IMR-90 (cell line): ENCODE data around the gene NEK2. TPM values are rescaled to one million over a fixed set of nuclear protein-coding genes. Genes with fewer than 3 reads are reported as not detected.

ENCODE experiments used
- ATAC-seq: fragments of 200-7000 bp; cut with Tn5 transposase; 2 replicates; pipeline ENCODE4 v1.9.1; 2020; ENCODE audit warnings: low read depth, mild to moderate bottlenecking, moderate library complexity
- BruUV-seq: library from RNA; stranded (reverse); fragments of 400-500 nt; replicated peaks from 2 replicates; lab custom pipeline; 2021; lab: Mats Ljungman, UMichigan
- CTCF ChIA-PET: fragments of 300-600 bp; formaldehyde crosslinking; extraction: SDS; loops from one replicate; lab custom pipeline; 2021; ENCODE audit warnings: antibody characterized with exemption; lab: Yijun Ruan, JAX
- POLR2A ChIA-PET: fragments of 300-600 bp; sonication (Branson Sonifier 250); formaldehyde crosslinking; loops from one replicate; lab custom pipeline; 2022; ENCODE audit warnings: antibody characterized with exemption; ENCODE audit not compliant: unreplicated experiment; lab: Charles Lee
- DNase-seq: peaks from one replicate; pipeline ENCODE4 v3.0.0; 2013
- H2AFZ ChIP-seq: replicated peaks from 2 replicates; pipeline ENCODE3; 2013; ENCODE audit warnings: low read length, mild to moderate bottlenecking; ENCODE audit not compliant: poor library complexity
- H2AK5ac ChIP-seq: 2 replicates; pipeline ENCODE4 v1.6.1; 2013; ENCODE audit warnings: low read depth, low read length, inconsistent platforms
- H2AK9ac ChIP-seq: replicated peaks from 2 replicates; pipeline ENCODE3; 2013; ENCODE audit warnings: mild to moderate bottlenecking, low read depth, low read length, moderate library complexity; ENCODE audit not compliant: poor library complexity
- H2BK120ac ChIP-seq: 2 replicates; pipeline ENCODE4 v1.6.1; 2013; ENCODE audit warnings: low read depth, low read length, inconsistent platforms
- H2BK15ac ChIP-seq: 3 replicates; pipeline ENCODE4 v1.6.1; 2013; ENCODE audit warnings: low read depth, low read length, inconsistent platforms
- H2BK20ac ChIP-seq: 2 replicates; pipeline ENCODE4 v1.6.1; 2013; ENCODE audit warnings: low read depth, mild to moderate bottlenecking, inconsistent platforms, low read length, moderate library complexity
- H2BK5ac ChIP-seq: 2 replicates; pipeline ENCODE4 v1.6.1; 2013; ENCODE audit warnings: mild to moderate bottlenecking, low read depth, low read length, inconsistent platforms; ENCODE audit not compliant: poor library complexity, severe bottlenecking
- H3K14ac ChIP-seq: replicated peaks from 2 replicates; pipeline ENCODE4 v1.6.1; 2013; ENCODE audit warnings: low read depth, low read length, inconsistent platforms
- H3K18ac ChIP-seq: 2 replicates; pipeline ENCODE4 v1.6.1; 2013; ENCODE audit warnings: low read depth, low read length, control low read depth
- H3K23ac ChIP-seq: 2 replicates; pipeline ENCODE4 v1.6.1; 2013; ENCODE audit warnings: low read depth, low read length, inconsistent platforms
- H3K27ac ChIP-seq: 2 replicates; pipeline ENCODE4 v1.5.1; 2013; ENCODE audit warnings: mild to moderate bottlenecking, control low read depth, low read length; ENCODE audit not compliant: insufficient read depth
- H3K27me3 ChIP-seq: 2 replicates; pipeline ENCODE4 v1.6.1; 2013; ENCODE audit warnings: low read length; ENCODE audit not compliant: control insufficient read depth, insufficient read depth
- H3K36me3 ChIP-seq: 2 replicates; pipeline ENCODE4 v1.6.1; 2013; ENCODE audit warnings: low read length, mixed read lengths; ENCODE audit not compliant: control insufficient read depth, insufficient read depth
- H3K4ac ChIP-seq: 2 replicates; pipeline ENCODE4 v1.6.1; 2013; ENCODE audit warnings: low read depth, low read length, inconsistent platforms
- H3K4me1 ChIP-seq: 2 replicates; pipeline ENCODE4 v1.6.1; 2013; ENCODE audit warnings: low read length, mixed read lengths; ENCODE audit not compliant: control insufficient read depth, insufficient read depth
- H3K4me2 ChIP-seq: 2 replicates; pipeline ENCODE4 v1.6.1; 2013; ENCODE audit warnings: low read depth, mild to moderate bottlenecking, control low read depth, low read length, moderate library complexity
- H3K4me3 ChIP-seq: 2 replicates; pipeline ENCODE4 v1.5.1; 2013; ENCODE audit warnings: low read depth, mild to moderate bottlenecking, control low read depth, low read length, moderate library complexity; ENCODE audit not compliant: insufficient read depth
- H3K56ac ChIP-seq: 2 replicates; pipeline ENCODE4 v1.6.1; 2013; ENCODE audit warnings: low read length, inconsistent platforms; ENCODE audit not compliant: insufficient read depth; ENCODE audit errors: extremely low read depth
- H3K79me1 ChIP-seq, 2 experiments: 2 replicates each; pipeline ENCODE4 v1.6.1; 2013; ENCODE audit warnings: low read length in 2 of 2, inconsistent platforms in 1 of 2, low read depth in 1 of 2
- H3K9ac ChIP-seq: 2 replicates; pipeline ENCODE4 v1.6.1; 2013; ENCODE audit warnings: low read depth, low read length, control low read depth
- H3K9me1 ChIP-seq: 2 replicates; pipeline ENCODE4 v1.6.1; 2013; ENCODE audit warnings: low read length, inconsistent platforms; ENCODE audit not compliant: insufficient read depth
- H3K9me3 ChIP-seq: 2 replicates; pipeline ENCODE4 v1.6.1; 2013; ENCODE audit warnings: low read length; ENCODE audit not compliant: control insufficient read depth, insufficient read depth
- H4K20me1 ChIP-seq: 2 replicates; pipeline ENCODE4 v1.6.1; 2013; ENCODE audit warnings: low read length, inconsistent platforms; ENCODE audit not compliant: insufficient read depth
- H4K5ac ChIP-seq: 2 replicates; pipeline ENCODE4 v1.6.1; 2013; ENCODE audit warnings: mild to moderate bottlenecking, low read depth, low read length, control low read depth
- H4K8ac ChIP-seq, 2 experiments: 2 replicates each; pipeline ENCODE4 v1.6.1; 2013; ENCODE audit warnings: low read depth in 2 of 2, low read length in 2 of 2, control low read depth in 1 of 2, inconsistent platforms in 1 of 2
- H4K91ac ChIP-seq: 2 replicates; pipeline ENCODE4 v1.6.1; 2013; ENCODE audit warnings: low read depth, low read length, inconsistent platforms; ENCODE audit not compliant: insufficient read depth
- BHLHE40 ChIP-seq: fragments of 150-350 bp; IDR thresholded peaks from 2 replicates; pipeline ENCODE4 v1.6.1; 2016; ENCODE audit warnings: mild to moderate bottlenecking, low read depth, low read length
- CEBPB ChIP-seq: IDR thresholded peaks from 2 replicates; pipeline ENCODE4 v1.6.1; 2012; ENCODE audit warnings: low read depth, low read length, improper control_type of control experiment
- CHD1 ChIP-seq: IDR thresholded peaks from 2 replicates; pipeline ENCODE4 v1.6.1; 2012; ENCODE audit warnings: low read depth, low read length, improper control_type of control experiment
- CTCF ChIP-seq: conservative IDR thresholded peaks from 2 replicates; pipeline ENCODE4 v1.5.1; 2012; ENCODE audit warnings: mild to moderate bottlenecking, low read depth, low read length, improper control_type of control experiment
- FOS ChIP-seq: fragments of 150-350 bp; IDR thresholded peaks from 2 replicates; pipeline ENCODE4 v1.6.1; 2016; ENCODE audit warnings: low read depth, low read length
- MAFK ChIP-seq: IDR thresholded peaks from 2 replicates; pipeline ENCODE4 v1.6.1; 2012; ENCODE audit warnings: low read depth, low read length, improper control_type of control experiment
- MAZ ChIP-seq: IDR thresholded peaks from 2 replicates; pipeline ENCODE4 v1.6.1; 2012; ENCODE audit warnings: low read depth, mild to moderate bottlenecking, low read length, improper control_type of control experiment, moderate library complexity, borderline replicate concordance
- MXI1 ChIP-seq: IDR thresholded peaks from 2 replicates; pipeline ENCODE4 v1.6.1; 2012; ENCODE audit warnings: low read depth, mild to moderate bottlenecking, low read length, moderate library complexity, borderline replicate concordance
- NFE2L2 ChIP-seq: fragments of 150-350 bp; IDR thresholded peaks from 2 replicates; pipeline ENCODE4 v1.6.1; 2016; ENCODE audit warnings: low read depth, mild to moderate bottlenecking, low read length
- POLR2A ChIP-seq: IDR thresholded peaks from 2 replicates; pipeline ENCODE4 v1.6.1; 2012; ENCODE audit warnings: mild to moderate bottlenecking, low read depth, low read length
- RAD21 ChIP-seq: IDR thresholded peaks from 2 replicates; pipeline ENCODE4 v1.6.1; 2012; ENCODE audit warnings: low read length, improper control_type of control experiment
- RCOR1 ChIP-seq: IDR thresholded peaks from 2 replicates; pipeline ENCODE4 v1.6.1; 2012; ENCODE audit warnings: mild to moderate bottlenecking, low read length, improper control_type of control experiment; ENCODE audit not compliant: insufficient replicate concordance
- RFX5 ChIP-seq: IDR thresholded peaks from 2 replicates; pipeline ENCODE4 v1.8.0; 2012; ENCODE audit warnings: low read depth, mild to moderate bottlenecking, low read length, moderate library complexity
- SMC3 ChIP-seq: fragments of 150-350 bp; IDR thresholded peaks from 2 replicates; pipeline ENCODE4 v1.6.1; 2016; ENCODE audit warnings: low read depth, mild to moderate bottlenecking, antibody characterized with exemption, low read length, moderate library complexity
- WGBS, 2 experiments: methylation state at CpG; one replicate each; pipeline versions ENCODE4 v1.1.5 to v1.1.7; 2013; ENCODE audit warnings: missing lambda C conversion rate in 2 of 2; ENCODE audit not compliant: insufficient read length in 1 of 2; ENCODE audit errors: extremely low coverage in 2 of 2; 5-methylcytosine and 5-hydroxymethylcytosine counted together
- dilution Hi-C: fragments of 300-500 bp; cut with HindIII; formaldehyde crosslinking; loops from one replicate; pipeline ENCODE4 v1.14.3; 2018; ENCODE audit warnings: low sequenced_read_pairs; ENCODE audit not compliant: unreplicated experiment
- in situ Hi-C: fragments of 300-500 bp; cut with MboI; formaldehyde crosslinking; loops from 3 replicates; pipeline ENCODE4 v1.14.3; 2019; ENCODE audit warnings: low sequenced_read_pairs, inconsistent platforms, mixed read lengths
- intact Hi-C: fragments of 100-400 bp; cut with micrococcal nuclease; formaldehyde crosslinking; loops from 2 replicates; pipeline ENCODE4 v1.10.0; 2022
- polyA plus RNA-seq, 3 experiments: library from polyadenylated mRNA; depleted of rRNA; stranded (reverse); fragments of >200 nt; gene quantifications; 2 replicates each; pipeline ENCODE4 v1.2.3, GENCODE V29; 2012; ENCODE audit warnings: low replicate concordance in 1 of 3
- total RNA-seq: library from RNA; depleted of rRNA; stranded (reverse); fragments of >200 nt; gene quantifications from 2 replicates; pipeline ENCODE4 v1.2.3, GENCODE V29; 2012
- TF ChIP-seq, protein P1 (sequence below): fragments of 150-350 bp; IDR thresholded peaks from 2 replicates; pipeline ENCODE4 v1.6.1; 2016; ENCODE audit warnings: low read depth, mild to moderate bottlenecking, low read length, moderate library complexity, borderline replicate concordance
- TF ChIP-seq, protein P2 (sequence below): fragments of 150-350 bp; IDR thresholded peaks from 2 replicates; pipeline ENCODE4 v1.6.1; 2017; ENCODE audit warnings: mild to moderate bottlenecking, antibody characterized with exemption, low read length, low read depth

Gene NEK2
- total and polyA plus RNA-seq, 2 of the 4 experiments (the other 2 are of a cell fraction): 9.9 to 26.0 TPM

GRCh38 chr1:211642870-211643269, 32.6 kb downstream of the NEK2 start:
- H2BK20ac ChIP-seq: no peak overlapping the region
- no peak overlapping the region for H4K5ac ChIP-seq
- H2BK120ac ChIP-seq: no peak overlapping the region
- H3K9me1 ChIP-seq: peaks cover 4% of the 10 kb centered on the region; the same call in 1 of the 2 replicates
- H3K36me3 ChIP-seq: no peaks in the 10 kb centered on the region
- no peak overlapping the region for H2BK15ac ChIP-seq
- ATAC-seq (no peak), DNase-seq (no peak)
- H3K18ac ChIP-seq: no peak overlapping the region
- no peak overlapping the region for H4K8ac ChIP-seq
- H4K20me1 ChIP-seq: no peaks in the 10 kb centered on the region
- no peaks in the 10 kb centered on the region for H3K27me3 ChIP-seq
- no peak overlapping the region for H3K4me3 ChIP-seq
- H2AK9ac ChIP-seq: no peak overlapping the region
- no peak overlapping the region for H3K27ac ChIP-seq
- TF ChIP-seq, protein P1, sequence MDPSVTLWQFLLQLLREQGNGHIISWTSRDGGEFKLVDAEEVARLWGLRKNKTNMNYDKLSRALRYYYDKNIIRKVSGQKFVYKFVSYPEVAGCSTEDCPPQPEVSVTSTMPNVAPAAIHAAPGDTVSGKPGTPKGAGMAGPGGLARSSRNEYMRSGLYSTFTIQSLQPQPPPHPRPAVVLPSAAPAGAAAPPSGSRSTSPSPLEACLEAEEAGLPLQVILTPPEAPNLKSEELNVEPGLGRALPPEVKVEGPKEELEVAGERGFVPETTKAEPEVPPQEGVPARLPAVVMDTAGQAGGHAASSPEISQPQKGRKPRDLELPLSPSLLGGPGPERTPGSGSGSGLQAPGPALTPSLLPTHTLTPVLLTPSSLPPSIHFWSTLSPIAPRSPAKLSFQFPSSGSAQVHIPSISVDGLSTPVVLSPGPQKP: no peak
- TF ChIP-seq RFX5 (no peak), NFE2L2 (no peak), FOS (no peak), BHLHE40 (no peak), CEBPB (no peak), RCOR1 (no peak), CHD1 (no peak), POLR2A (no peak), RAD21 (no peak), MAFK (no peak), CTCF (no peak), MXI1 (no peak), SMC3 (no peak), MAZ (no peak)
- TF ChIP-seq, protein P2, sequence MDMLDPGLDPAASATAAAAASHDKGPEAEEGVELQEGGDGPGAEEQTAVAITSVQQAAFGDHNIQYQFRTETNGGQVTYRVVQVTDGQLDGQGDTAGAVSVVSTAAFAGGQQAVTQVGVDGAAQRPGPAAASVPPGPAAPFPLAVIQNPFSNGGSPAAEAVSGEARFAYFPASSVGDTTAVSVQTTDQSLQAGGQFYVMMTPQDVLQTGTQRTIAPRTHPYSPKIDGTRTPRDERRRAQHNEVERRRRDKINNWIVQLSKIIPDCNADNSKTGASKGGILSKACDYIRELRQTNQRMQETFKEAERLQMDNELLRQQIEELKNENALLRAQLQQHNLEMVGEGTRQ: no peak
- H3K9ac ChIP-seq: no peak overlapping the region
- no peak overlapping the region for H2AK5ac ChIP-seq
- ChIA-PET CTCF (interaction anchor here (1.1 kb wide), 1 partner anchor 18 kb away, joined by 4 read pairs; no protein-coding TSS in a partner anchor), POLR2A (no interaction called here)
- no peak overlapping the region for H2AFZ ChIP-seq
- in situ Hi-C loops (no loop called here), dilution Hi-C loops (no loop called here), intact Hi-C loops (no loop called here)
- no peak overlapping the region for H3K23ac ChIP-seq
- no peak overlapping the region for H3K14ac ChIP-seq
- no peaks in the 10 kb centered on the region for H3K79me1 ChIP-seq
- H3K4me1 ChIP-seq: peaks cover 13% of the 10 kb centered on the region
- no TSS peak for BruUV-seq
- no peak overlapping the region for H4K91ac ChIP-seq
- 80% methylated on average over 1 of the region's 4 CpGs; no CpG with 5 or more reads in 1 of the 2 experiments for WGBS, 2 experiments
- H3K4me2 ChIP-seq: no peak overlapping the region
- H3K56ac ChIP-seq: no peak overlapping the region
- H3K4ac ChIP-seq: no peak overlapping the region; the same call in 1 of the 2 replicates
- H3K9me3 ChIP-seq: no peaks in the 10 kb centered on the region
- H2BK5ac ChIP-seq: no peak overlapping the region
